GM12878 (cell line): Measurements from ENCODE around the gene ELN.

ENCODE experiments used
- ATF2 ChIP-seq: IDR thresholded peaks from 2 replicates; pipeline ENCODE4 v1.6.1; 2012; ENCODE audit warnings: low read length, inconsistent platforms
- CHD2 ChIP-seq: IDR thresholded peaks from 2 replicates; pipeline ENCODE4 v1.6.1; 2011; ENCODE audit warnings: low read depth, low read length, improper control_type of control experiment, borderline replicate concordance
- CTCF ChIP-seq, 3 experiments: IDR thresholded peaks in 2 of 3; conservative IDR thresholded peaks in 1 of 3; 2 replicates each; pipeline ENCODE4 v1.5.1; 2011; ENCODE audit warnings: low read depth in 3 of 3, low read length in 3 of 3, mild to moderate bottlenecking in 3 of 3, control low read depth in 2 of 3, moderate library complexity in 2 of 3, inconsistent platforms in 1 of 3, mixed read lengths in 1 of 3; ENCODE audit not compliant: control insufficient read depth in 2 of 3, insufficient read depth in 1 of 3; ENCODE audit errors: extremely low read depth in 1 of 3
- NFYB ChIP-seq: IDR thresholded peaks from 2 replicates; pipeline ENCODE4 v1.6.1; 2011; ENCODE audit warnings: low read depth, mild to moderate bottlenecking, low read length, improper control_type of control experiment, moderate library complexity; ENCODE audit not compliant: insufficient read depth
- PBX3 ChIP-seq: IDR thresholded peaks from 2 replicates; pipeline ENCODE4 v1.6.1; 2011; ENCODE audit warnings: mild to moderate bottlenecking, low read depth, low read length, moderate library complexity; ENCODE audit not compliant: insufficient replicate concordance
- PKNOX1 ChIP-seq: fragments of 450-650 bp; IDR thresholded peaks from 2 replicates; pipeline ENCODE4 v1.6.1; 2016; ENCODE audit warnings: mild to moderate bottlenecking
- POLR2A ChIP-seq: IDR thresholded peaks from 2 replicates; pipeline ENCODE4 v1.6.1; 2011; ENCODE audit warnings: low read depth, mild to moderate bottlenecking, low read length
- POLR2AphosphoS5 ChIP-seq: IDR thresholded peaks from 2 replicates; pipeline ENCODE4 v1.6.1; 2011; ENCODE audit warnings: mild to moderate bottlenecking, low read length, inconsistent platforms
- REST ChIP-seq: IDR thresholded peaks from 2 replicates; pipeline ENCODE4 v1.6.1; 2012; ENCODE audit warnings: mild to moderate bottlenecking, low read depth, low read length

GRCh38 chr7:74020390-74020789, 7.6 kb upstream of the ELN start:
- no peak for TF ChIP-seq CTCF (IDR thresholded peaks at IDR 0.05 in 2 of 3, conservative IDR thresholded peaks at IDR 0.05 in 1 of 3; ENCODE audit: control insufficient read depth in 2 of 3, extremely low read depth in 1 of 3, insufficient read depth in 1 of 3, low read depth in 3 of 3, low read length in 3 of 3)
- no peak for TF ChIP-seq POLR2A
- TF ChIP-seq POLR2AphosphoS5: no peak
- TF ChIP-seq REST: no peak
- no peak for TF ChIP-seq NFYB
- no peak for TF ChIP-seq PBX3
- no peak for TF ChIP-seq ATF2
- TF ChIP-seq PKNOX1: no peak
- TF ChIP-seq CHD2: no peak
